ENCODE results near the gene C16orf96. TPM values are rescaled to one million over a fixed set of nuclear protein-coding genes. Genes with fewer than 3 reads are reported as not detected.

Gene C16orf96
- total and polyA plus RNA-seq, 9 donors = 0.29 to 0.91 (median 0.53) TPM

DNA sequence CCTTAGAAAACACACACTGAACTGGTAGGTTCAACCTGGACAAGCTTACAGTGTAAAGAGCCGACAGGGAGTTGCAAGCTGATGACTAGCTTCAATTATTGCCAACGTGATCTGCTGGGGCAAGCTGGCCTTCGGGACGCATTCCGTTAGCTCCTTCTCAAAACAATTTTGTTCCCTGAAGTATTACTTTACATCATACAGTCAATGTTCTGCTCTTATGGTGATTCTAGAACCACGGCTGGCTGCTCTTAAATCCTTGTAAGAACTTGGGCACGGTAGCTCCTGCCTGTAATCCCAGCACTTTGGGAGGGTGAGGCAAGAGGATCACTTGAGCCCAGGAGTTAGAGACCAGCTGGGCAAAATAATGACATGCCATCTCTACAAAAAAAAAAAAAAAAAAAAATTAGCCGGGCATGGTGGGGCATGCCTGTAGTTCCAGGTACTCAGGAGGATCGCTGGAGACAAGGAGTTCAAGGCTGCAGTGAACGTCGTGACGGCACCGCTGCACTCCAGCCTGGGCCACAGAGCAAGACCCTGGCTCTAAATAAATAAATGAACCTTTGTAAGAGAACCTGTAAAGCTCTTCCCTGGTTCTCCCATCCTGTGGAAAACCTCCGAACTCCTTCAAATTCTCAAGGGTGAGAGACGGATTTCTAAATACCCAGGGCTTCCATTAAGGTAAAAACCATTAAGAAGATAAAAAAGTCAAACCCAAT is 19.6 kb upstream of the C16orf96 start:
- H3K9me3 ChIP-seq (replicated peaks; ENCODE audit: control insufficient read depth, low read depth, low read length) = peaks cover 13% of the 10 kb centered on the region
- no peaks in the 10 kb centered on the region for H3K27me3 ChIP-seq (ENCODE audit: control insufficient read depth, insufficient read depth, low read length)
- no peak for DNase-seq
- peaks cover 11% of the 10 kb centered on the region for H3K4me1 ChIP-seq (ENCODE audit: control insufficient read depth, insufficient read depth, low read length)
- H3K27ac ChIP-seq (ENCODE audit: low read length) = no peak overlapping the region
- WGBS (ENCODE audit: insufficient coverage) = 82% methylated on average over 10 of the region's 15 CpGs
- H3K4me3 ChIP-seq (ENCODE audit: low read length) = no peak overlapping the region
- peaks cover 14% of the 10 kb centered on the region for H3K36me3 ChIP-seq (ENCODE audit: control insufficient read depth, insufficient read depth, low read length)

DNA sequence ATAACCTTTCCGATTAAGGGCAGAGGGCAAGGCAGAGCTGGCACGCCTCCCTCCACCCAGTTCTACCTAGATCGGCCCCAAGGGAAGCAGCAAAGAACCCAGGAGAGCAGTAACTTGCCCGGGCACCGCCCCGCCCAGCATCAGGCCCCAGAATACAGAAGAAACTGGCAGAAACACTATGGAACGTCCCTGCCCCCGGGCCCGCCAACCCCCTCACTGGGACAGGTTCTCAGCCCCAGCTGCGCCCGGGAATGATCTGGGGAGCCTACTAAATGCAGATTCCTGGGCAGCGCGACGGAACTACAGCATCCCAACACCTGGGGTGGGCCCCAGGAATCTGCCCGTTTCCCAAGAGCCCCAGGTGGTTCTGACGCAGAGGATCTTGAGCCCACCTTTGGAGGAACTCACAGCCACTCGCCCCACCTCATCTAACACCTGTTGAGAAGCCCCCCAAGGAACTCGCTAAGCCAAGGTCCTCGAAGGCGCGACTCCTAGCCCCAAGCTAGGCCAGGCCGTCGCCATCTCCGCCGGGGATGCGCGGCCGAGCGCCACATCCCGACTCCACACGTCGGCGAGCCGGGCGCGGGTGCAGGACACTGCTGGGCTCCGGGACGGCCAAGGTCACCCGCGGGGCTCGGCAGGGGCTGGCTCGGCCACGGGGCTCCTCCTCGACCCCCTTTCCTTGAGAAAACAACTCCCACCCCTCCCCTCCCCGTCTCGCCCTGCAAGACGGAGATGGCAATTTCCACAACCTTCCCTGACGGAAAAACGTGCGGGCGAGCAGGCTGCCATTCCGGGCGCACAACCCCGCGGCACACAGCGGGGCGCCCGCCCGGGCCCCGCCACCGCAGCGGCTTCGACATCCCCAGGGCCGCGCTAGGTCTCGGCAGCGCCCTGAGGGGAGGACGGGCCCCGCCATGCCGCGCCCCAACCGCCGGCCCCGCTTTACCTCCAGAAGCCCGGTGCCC is 18.5 kb upstream of the C16orf96 start:
- H3K27ac ChIP-seq (ENCODE audit: low read length) = peak overlapping the region; percentile 42
- WGBS (ENCODE audit: insufficient coverage) = 6% methylated on average over 71 of the region's 75 CpGs
- no peaks in the 10 kb centered on the region for H3K27me3 ChIP-seq (ENCODE audit: control insufficient read depth, insufficient read depth, low read length)
- peaks cover 13% of the 10 kb centered on the region for H3K9me3 ChIP-seq (replicated peaks; ENCODE audit: control insufficient read depth, low read depth, low read length)
- peaks cover 11% of the 10 kb centered on the region for H3K4me1 ChIP-seq (ENCODE audit: control insufficient read depth, insufficient read depth, low read length)
- peaks cover 4% of the 10 kb centered on the region for H3K36me3 ChIP-seq (ENCODE audit: control insufficient read depth, insufficient read depth, low read length)
- H3K4me3 ChIP-seq (ENCODE audit: low read length) = peak overlapping the region; percentile 69
- no peak for DNase-seq

DNA sequence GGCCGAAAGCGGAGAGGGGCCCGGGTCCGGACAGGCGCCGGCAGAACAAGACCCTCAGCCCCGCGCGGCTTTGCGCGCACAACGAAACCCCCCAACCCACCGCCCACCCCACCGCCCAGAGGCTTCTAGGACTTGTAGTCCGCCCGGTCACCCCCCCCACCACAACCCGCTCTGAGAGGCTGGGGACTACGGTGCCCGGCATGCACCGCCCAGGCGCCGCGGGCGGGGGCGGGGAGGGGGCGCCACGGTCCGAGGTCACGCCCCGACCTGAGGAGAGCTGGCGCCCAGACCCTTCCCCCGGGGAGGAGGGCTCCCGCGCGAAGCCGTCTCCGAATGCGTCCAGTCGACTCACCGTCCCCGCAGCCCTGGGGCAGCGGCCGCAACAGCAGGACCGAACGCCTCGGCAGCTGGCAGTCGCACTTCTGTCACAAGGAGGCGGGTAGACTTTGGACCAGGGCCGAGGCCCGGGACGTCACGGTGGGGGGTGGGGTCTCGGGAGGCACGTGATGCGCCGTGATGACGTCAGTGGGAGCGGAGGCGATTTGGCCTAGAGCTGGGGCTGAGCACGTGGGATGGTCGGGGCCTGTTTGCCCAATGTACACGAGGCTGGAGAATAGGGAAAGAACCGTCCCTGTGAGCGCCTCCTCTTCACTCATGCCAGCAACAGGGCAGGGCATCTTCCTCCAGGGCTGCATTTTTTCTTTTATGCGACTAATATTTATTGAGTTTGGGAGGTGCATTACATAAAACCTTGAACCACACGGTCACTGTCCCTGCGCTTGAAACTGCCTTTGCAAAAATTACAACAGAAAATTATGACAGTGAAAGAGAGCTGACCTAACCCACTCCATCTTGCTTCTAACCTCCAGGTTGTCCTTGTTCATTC is 17.5 kb upstream of the C16orf96 start, which contains the start of gene CDIP1:
Gene CDIP1, minus strand, starts transcription at position 424 of the 886 bp plus-strand sequence. CDS start 24,643 bp downstream, outside the sequence.
- WGBS (ENCODE audit: insufficient coverage) = under 1% methylated on average over 54 of the region's 67 CpGs
- H3K27ac ChIP-seq (ENCODE audit: low read length) = peak within 1 kb of the TSS; percentile 83
- peaks cover 13% of the 10 kb centered on the region for H3K9me3 ChIP-seq (replicated peaks; ENCODE audit: control insufficient read depth, low read depth, low read length)
- H3K27me3 ChIP-seq (ENCODE audit: control insufficient read depth, insufficient read depth, low read length) = no peaks in the 10 kb centered on the region
- peaks cover 11% of the 10 kb centered on the region for H3K4me1 ChIP-seq (ENCODE audit: control insufficient read depth, insufficient read depth, low read length)
- peaks cover 3% of the 10 kb centered on the region for H3K36me3 ChIP-seq (ENCODE audit: control insufficient read depth, insufficient read depth, low read length)
- peak within 1 kb of the TSS; percentile 69 for H3K4me3 ChIP-seq (ENCODE audit: low read length)
- DNase-seq = peak; percentile 97

DNA sequence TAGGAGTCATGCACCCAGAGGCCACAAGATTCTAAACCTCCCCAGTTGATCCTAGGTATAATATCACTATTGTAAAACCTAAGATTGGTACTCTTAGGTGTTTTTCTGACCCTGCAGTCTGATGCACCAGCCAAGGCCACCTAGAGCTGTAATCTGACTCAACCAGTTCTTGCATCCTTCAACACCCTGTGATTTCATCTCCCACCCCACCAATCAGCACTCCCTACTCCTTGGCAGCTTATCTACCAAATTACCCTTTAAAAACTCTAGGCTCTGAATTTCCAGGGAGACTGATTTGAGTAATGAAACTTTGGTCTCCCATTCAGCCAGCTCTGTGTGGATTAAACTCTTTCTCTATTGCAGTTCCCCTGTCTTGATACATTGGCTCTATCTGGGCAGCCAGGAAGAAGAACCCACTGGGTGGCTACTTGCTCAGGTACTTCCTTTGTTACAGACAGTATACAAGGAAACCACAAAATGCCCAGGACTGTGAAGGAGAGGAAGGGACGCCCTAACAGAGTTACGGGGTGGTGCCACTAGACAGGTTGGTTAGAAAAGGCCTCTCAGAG is 16.3 kb upstream of the C16orf96 start:
- Histone ChIP-seq H3K36me3 (ENCODE audit: control insufficient read depth, insufficient read depth, low read length) (no peaks in the 10 kb centered on the region), H3K9me3 (replicated peaks; ENCODE audit: control insufficient read depth, low read depth, low read length) (peaks cover 13% of the 10 kb centered on the region), H3K27ac (ENCODE audit: low read length) (no peak overlapping the region), H3K4me1 (ENCODE audit: control insufficient read depth, insufficient read depth, low read length) (peaks cover 18% of the 10 kb centered on the region), H3K27me3 (ENCODE audit: control insufficient read depth, insufficient read depth, low read length) (no peaks in the 10 kb centered on the region), H3K4me3 (ENCODE audit: low read length) (no peak overlapping the region)
- no peak for DNase-seq
- WGBS (ENCODE audit: insufficient coverage) = 100% methylated on average over 2 of the region's 2 CpGs

DNA sequence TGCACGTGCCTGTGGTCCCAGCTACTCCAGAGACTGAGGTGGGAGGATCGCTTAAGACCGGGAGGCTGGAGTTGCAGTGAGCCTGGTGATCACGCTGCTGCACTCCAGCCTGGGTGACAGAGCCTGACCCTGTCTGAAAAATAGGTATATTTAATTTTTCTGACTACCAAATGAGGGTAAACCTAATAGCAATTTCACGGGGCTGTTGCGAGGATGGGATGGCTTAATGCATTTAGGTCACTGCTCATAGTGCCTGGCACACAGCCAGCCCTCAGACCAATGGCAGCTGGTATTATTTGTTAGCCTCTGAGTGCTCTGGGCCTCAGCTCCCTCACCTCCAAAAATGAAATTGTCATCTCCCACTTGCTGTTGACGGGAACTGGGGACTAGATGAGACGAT is 11.7 kb upstream of the C16orf96 start:
- H3K36me3 ChIP-seq (ENCODE audit: control insufficient read depth, insufficient read depth, low read length) = no peaks in the 10 kb centered on the region
- H3K9me3 ChIP-seq (replicated peaks; ENCODE audit: control insufficient read depth, low read depth, low read length) = peaks cover 7% of the 10 kb centered on the region
- no CpG with 5 or more reads among the region's 8 CpGs for WGBS (ENCODE audit: insufficient coverage)
- H3K27ac ChIP-seq (ENCODE audit: low read length) = no peak overlapping the region
- H3K4me3 ChIP-seq (ENCODE audit: low read length) = no peak overlapping the region
- no peaks in the 10 kb centered on the region for H3K27me3 ChIP-seq (ENCODE audit: control insufficient read depth, insufficient read depth, low read length)
- H3K4me1 ChIP-seq (ENCODE audit: control insufficient read depth, insufficient read depth, low read length) = peaks cover 7% of the 10 kb centered on the region
- peak; percentile 40 for DNase-seq

DNA sequence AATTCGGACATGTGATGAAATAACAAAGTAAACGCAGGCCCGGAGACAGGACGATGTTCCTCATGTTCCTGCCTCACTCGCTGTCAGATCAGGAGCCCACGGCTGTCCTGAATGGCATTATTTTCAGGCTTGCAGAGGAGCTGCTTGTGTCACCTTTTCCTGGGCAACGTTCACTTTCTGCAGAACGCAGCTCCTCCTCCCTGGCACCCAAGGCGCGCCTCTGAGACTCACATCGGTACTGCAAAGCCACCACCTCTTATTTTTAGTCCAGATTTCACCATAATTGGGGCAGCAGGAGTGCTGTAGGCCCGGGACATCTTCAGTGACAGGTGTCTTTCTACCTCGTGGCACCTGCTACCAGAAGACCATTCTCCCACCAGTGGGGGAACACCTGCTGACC is 8.0 kb upstream of the C16orf96 start:
- DNase-seq = no peak
- H3K27me3 ChIP-seq (ENCODE audit: control insufficient read depth, insufficient read depth, low read length) = no peaks in the 10 kb centered on the region
- H3K36me3 ChIP-seq (ENCODE audit: control insufficient read depth, insufficient read depth, low read length) = no peaks in the 10 kb centered on the region
- no peak overlapping the region for H3K4me3 ChIP-seq (ENCODE audit: low read length)
- 83% methylated on average over 13 of the region's 13 CpGs for WGBS (ENCODE audit: insufficient coverage)
- H3K4me1 ChIP-seq (ENCODE audit: control insufficient read depth, insufficient read depth, low read length) = peaks cover 10% of the 10 kb centered on the region
- no peak overlapping the region for H3K27ac ChIP-seq (ENCODE audit: low read length)
- no peaks in the 10 kb centered on the region for H3K9me3 ChIP-seq (replicated peaks; ENCODE audit: control insufficient read depth, low read depth, low read length)

DNA sequence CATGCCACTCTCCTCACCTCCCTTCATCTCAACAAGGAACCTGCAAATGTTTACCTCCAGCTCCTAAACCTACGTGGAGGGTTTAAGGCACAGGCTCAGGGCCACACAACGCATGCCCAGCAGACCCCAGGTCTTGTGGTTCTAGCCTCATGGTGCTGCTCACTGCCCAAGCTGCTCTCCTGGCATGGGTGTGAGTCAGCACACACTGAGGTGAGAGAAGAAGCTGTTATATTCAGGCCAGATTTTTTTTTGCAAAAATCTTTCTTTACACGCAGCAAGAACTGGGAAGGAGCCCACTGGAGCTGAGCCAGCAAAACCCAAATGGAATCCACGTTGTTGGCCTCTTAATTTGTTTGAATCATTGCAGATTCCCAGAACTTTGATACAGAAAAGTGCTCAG is 5.5 kb upstream of the C16orf96 start:
- H3K9me3 ChIP-seq (replicated peaks; ENCODE audit: control insufficient read depth, low read depth, low read length) = no peaks in the 10 kb centered on the region
- H3K27me3 ChIP-seq (ENCODE audit: control insufficient read depth, insufficient read depth, low read length) = no peaks in the 10 kb centered on the region
- H3K4me1 ChIP-seq (ENCODE audit: control insufficient read depth, insufficient read depth, low read length) = peaks cover 5% of the 10 kb centered on the region
- H3K4me3 ChIP-seq (ENCODE audit: low read length) = no peak overlapping the region
- no peak for DNase-seq
- H3K27ac ChIP-seq (ENCODE audit: low read length) = no peak overlapping the region
- WGBS (ENCODE audit: insufficient coverage) = 50% methylated on average over 2 of the region's 4 CpGs
- no peaks in the 10 kb centered on the region for H3K36me3 ChIP-seq (ENCODE audit: control insufficient read depth, insufficient read depth, low read length)

DNA sequence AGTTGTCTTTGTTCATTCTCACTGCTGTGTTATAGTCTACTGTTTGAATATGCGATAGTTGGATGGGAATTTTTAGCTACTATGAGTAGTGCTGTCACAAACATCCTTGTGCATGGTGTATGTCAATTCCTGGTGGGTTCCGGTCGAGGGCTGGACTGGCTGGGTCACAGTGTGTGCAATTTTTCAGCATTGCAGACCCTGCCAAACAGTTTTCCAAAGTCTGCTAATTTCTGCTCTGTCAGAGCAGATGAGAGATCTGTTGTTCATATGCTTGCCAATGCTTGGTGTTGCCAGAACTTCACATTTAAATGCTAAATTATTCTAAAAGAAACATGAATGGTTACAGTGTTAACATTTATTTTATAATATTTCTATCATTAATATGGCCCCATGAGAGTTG is 3.6 kb upstream of the C16orf96 start:
- Histone ChIP-seq H3K36me3 (ENCODE audit: control insufficient read depth, insufficient read depth, low read length) (no peaks in the 10 kb centered on the region), H3K4me1 (ENCODE audit: control insufficient read depth, insufficient read depth, low read length) (peaks cover 5% of the 10 kb centered on the region), H3K27ac (ENCODE audit: low read length) (no peak overlapping the region), H3K9me3 (replicated peaks; ENCODE audit: control insufficient read depth, low read depth, low read length) (no peaks in the 10 kb centered on the region), H3K4me3 (ENCODE audit: low read length) (no peak overlapping the region), H3K27me3 (ENCODE audit: control insufficient read depth, insufficient read depth, low read length) (no peaks in the 10 kb centered on the region)
- DNase-seq = peak; percentile 58
- WGBS (ENCODE audit: insufficient coverage) = 20% methylated on average over 2 of the region's 3 CpGs

DNA sequence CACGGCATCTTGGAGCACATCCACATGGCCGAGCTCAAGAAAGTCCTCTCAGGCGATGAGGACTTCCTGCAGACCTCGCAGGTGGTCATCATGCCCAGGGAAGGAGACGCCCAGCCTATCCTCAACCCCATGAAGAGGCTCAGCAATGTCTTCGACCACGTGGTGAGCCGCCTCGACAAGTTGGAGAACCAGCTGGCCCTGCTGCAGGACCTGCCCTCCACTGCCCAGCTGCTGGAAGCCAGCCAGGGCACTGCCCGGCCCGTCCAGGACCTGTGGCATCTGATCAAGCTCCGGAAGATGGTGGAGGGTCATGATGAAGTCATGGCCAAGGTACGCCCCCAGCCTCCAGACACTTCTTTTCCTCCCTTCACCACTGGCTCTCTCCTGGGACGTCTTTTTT is 440 bp downstream of the C16orf96 start:
- Histone ChIP-seq H3K4me1 (ENCODE audit: control insufficient read depth, insufficient read depth, low read length) (peaks cover 9% of the 10 kb centered on the region), H3K4me3 (ENCODE audit: low read length) (no peak overlapping the region), H3K27ac (ENCODE audit: low read length) (no peak overlapping the region), H3K27me3 (ENCODE audit: control insufficient read depth, insufficient read depth, low read length) (no peaks in the 10 kb centered on the region), H3K9me3 (replicated peaks; ENCODE audit: control insufficient read depth, low read depth, low read length) (no peaks in the 10 kb centered on the region), H3K36me3 (ENCODE audit: control insufficient read depth, insufficient read depth, low read length) (no peaks in the 10 kb centered on the region)
- 81% methylated on average over 11 of the region's 14 CpGs for WGBS (ENCODE audit: insufficient coverage)
- DNase-seq = no peak

Data from muscle of leg (tissue), 11 donors.